ENCODE measurements around the gene MADD.

The MADD gene

GRCh38 chr11:47278769-47279168, 8.8 kb downstream of the MADD start:
- no peak for TF ChIP-seq CTCF (IDR thresholded peaks at IDR 0.05; ENCODE audit: insufficient read depth, low read length, poor library complexity, severe bottlenecking)
- DNase-seq (ENCODE audit: extremely low read depth, insufficient read length) = no peak
- peaks cover 21% of the 10 kb centered on the region for H3K36me3 ChIP-seq (ENCODE audit: control insufficient read depth, insufficient read depth, low read length)
- no peak overlapping the region for H3K4me3 ChIP-seq (replicated peaks; ENCODE audit: low read depth, low read length)
- no peaks in the 10 kb centered on the region for H3K27me3 ChIP-seq (replicated peaks; ENCODE audit: control insufficient read depth, insufficient read depth, low read length)

GRCh38 chr11:47280099-47280498, 10.2 kb downstream of the MADD start:
- DNase-seq (ENCODE audit: extremely low read depth, insufficient read length) = no peak
- TF ChIP-seq CTCF (IDR thresholded peaks at IDR 0.05; ENCODE audit: insufficient read depth, low read length, poor library complexity, severe bottlenecking) = no peak
- H3K4me3 ChIP-seq (replicated peaks; ENCODE audit: low read depth, low read length) = no peak overlapping the region
- H3K36me3 ChIP-seq (ENCODE audit: control insufficient read depth, insufficient read depth, low read length) = peaks cover 27% of the 10 kb centered on the region
- H3K27me3 ChIP-seq (replicated peaks; ENCODE audit: control insufficient read depth, insufficient read depth, low read length) = no peaks in the 10 kb centered on the region

- peaks cover 30% of the 10 kb centered on the region for H3K36me3 ChIP-seq (ENCODE audit: control insufficient read depth, insufficient read depth, low read length)
- no peak for TF ChIP-seq CTCF (IDR thresholded peaks at IDR 0.05; ENCODE audit: insufficient read depth, low read length, poor library complexity, severe bottlenecking)
Observed at GRCh38 chr11:47280860-47281259, 10.9 kb downstream of the MADD start.

GRCh38 chr11:47282462-47282861, 12.5 kb downstream of the MADD start:
- Histone ChIP-seq H3K36me3 (ENCODE audit: control insufficient read depth, insufficient read depth, low read length) (peaks cover 32% of the 10 kb centered on the region), H3K27me3 (replicated peaks; ENCODE audit: control insufficient read depth, insufficient read depth, low read length) (no peaks in the 10 kb centered on the region), H3K4me3 (replicated peaks; ENCODE audit: low read depth, low read length) (no peak overlapping the region)
- no peak for TF ChIP-seq CTCF (IDR thresholded peaks at IDR 0.05; ENCODE audit: insufficient read depth, low read length, poor library complexity, severe bottlenecking)
- no peak for DNase-seq (ENCODE audit: extremely low read depth, insufficient read length)

More at GRCh38 chr11:47280860-47281259, 10.9 kb downstream of the MADD start:
- no peak overlapping the region for H3K4me3 ChIP-seq (replicated peaks; ENCODE audit: low read depth, low read length)
- no peaks in the 10 kb centered on the region for H3K27me3 ChIP-seq (replicated peaks; ENCODE audit: control insufficient read depth, insufficient read depth, low read length)
- DNase-seq (ENCODE audit: extremely low read depth, insufficient read length) = no peak

- Histone ChIP-seq H3K36me3 (ENCODE audit: control insufficient read depth, insufficient read depth, low read length) (peaks cover 39% of the 10 kb centered on the region), H3K4me3 (replicated peaks; ENCODE audit: low read depth, low read length) (no peak overlapping the region), H3K27me3 (replicated peaks; ENCODE audit: control insufficient read depth, insufficient read depth, low read length) (no peaks in the 10 kb centered on the region)
- no peak for DNase-seq (ENCODE audit: extremely low read depth, insufficient read length)
- no peak for TF ChIP-seq CTCF (IDR thresholded peaks at IDR 0.05; ENCODE audit: insufficient read depth, low read length, poor library complexity, severe bottlenecking)
Observed at GRCh38 chr11:47284151-47284550, 14.2 kb downstream of the MADD start.
